ENCODE results near the gene LMF1.
A peak's percentile ranks its signal among the peaks of the same experiment; 100 is the strongest.

Gene LMF1

DNA sequence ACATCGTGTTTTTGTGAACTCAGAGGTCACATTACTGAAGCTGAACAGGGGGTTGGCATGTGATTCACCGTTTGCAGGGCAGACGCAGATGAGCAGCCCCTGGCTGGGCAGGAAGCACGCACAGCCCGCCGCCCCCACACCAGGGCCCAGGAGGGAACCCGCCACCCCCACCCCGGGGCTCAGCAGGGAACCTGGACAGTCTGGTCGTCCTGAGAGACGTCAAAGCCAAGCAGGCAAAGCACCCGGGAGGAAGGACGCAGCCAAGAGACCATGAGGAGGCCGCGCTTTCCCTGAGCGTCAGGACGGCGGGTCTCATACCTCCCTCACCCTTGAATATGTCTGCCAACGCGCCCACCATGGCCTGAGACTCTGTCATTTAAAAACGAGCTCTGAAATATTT lies 60.6 kb downstream of the LMF1 start:
- DNase-seq, result no peak

GRCh38 chr16:909281-910000 lies 61.3 kb downstream of the LMF1 start:
- DNase-seq, result no peak

- DNase-seq, result no peak
Measured at GRCh38 chr16:908526-909155, 62.1 kb downstream of the LMF1 start.

DNA sequence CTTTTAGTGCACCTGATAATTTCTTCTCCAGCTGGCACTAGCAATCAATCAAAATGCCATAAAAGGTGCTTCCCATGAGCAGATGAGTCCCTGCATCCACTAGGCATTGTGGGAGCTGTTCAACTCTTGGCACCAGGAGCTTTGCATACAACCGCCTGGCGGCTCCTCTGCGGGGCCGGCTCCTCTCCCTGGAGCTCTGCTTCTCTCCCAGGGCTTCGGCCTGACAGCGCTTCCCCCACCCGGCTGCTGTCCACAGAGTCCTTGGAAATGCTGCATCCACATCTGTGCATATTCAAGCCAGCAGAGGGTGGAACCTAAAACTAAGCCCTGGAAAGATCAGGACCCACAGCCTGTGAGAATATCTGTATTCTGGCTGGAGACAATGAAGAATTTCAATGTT lies 62.9 kb downstream of the LMF1 start:
- peak; percentile 28 for DNase-seq

DNA sequence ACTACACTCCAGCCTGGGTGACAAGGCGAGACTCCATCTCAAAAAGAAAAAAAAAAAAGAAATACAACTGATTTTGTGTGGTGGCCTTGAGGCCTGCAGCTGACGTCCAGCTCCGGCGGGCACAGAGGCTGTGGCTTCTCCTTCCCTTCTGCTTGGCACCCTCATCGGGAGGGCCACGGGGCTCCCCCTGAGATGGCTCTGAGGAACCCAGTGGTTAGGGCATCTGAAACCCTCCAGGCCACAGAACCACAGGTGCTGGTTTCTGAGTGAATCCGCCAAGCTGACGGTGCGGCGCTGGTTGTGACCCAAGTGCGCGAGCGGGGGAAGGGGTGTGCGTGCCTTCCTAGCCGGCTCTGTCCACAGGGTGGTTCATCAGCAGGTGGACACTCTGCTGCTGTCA lies 63.4 kb downstream of the LMF1 start:
- no peak for DNase-seq

- no peak for DNase-seq
Measured at GRCh38 chr16:906296-906695, 64.5 kb downstream of the LMF1 start.

DNA sequence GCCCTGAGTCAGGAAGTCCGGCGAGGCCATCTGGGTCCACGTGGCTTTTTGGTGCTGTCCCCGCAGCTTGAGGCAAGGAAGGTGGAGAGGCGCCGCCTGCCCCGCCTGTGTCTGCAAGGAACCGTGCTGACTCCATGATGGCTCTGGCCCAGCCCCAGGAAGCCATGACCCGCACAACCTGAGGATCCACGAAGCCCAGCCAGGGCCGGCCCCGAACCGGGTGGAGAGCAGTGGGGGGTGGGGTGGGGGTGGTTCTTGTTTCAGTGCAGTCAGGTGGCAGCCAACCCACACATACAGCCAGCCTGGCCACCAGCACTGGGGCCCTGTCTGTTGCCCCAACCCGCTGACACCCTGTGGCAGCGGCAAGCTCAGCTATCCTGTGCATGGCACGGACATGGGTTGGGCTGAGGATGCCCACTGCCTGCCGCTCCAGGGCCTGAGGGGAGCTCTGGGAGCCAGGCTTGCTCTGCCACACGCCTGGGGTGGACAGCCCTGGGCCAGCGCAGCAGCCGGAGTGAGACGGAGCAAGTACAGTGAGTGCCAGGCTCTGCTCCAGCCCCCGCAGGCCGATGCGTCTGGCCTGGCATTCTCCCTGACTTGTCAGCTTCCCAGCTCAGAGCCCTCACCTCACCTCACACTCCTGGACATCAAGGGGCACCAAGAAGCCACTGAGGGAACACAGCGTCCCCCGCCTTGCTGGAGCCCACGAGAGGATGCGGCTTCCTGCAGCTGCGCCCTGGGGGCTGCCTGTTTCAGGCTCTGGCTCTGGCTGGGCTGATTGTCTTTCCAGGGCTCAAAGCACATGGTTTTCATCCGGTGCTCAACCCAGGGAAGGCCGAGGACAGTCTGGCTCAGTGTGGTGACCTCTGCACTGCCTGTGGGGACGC lies 68.8 kb downstream of the LMF1 start:
- DNase-seq, result no peak

DNA sequence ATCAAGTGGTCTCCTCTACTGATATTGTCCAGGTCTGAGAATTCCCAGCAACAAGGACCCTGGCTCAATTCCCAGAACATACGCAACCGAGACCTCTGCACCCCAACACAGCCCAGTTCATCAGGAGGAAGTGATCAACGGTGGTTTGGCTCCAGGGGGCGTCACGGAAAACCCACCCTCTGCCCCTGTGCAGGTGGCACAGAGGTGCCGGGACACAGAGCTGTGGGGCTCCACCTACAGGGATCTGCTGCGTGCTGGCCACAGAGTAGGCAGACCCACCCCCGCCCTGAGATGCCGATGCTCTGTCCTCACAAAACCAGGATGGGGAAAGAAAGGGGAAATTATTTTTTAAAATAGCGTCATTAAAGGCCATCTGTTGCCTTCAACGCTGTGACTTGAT lies 69.6 kb downstream of the LMF1 start:
- no peak for DNase-seq

DNA sequence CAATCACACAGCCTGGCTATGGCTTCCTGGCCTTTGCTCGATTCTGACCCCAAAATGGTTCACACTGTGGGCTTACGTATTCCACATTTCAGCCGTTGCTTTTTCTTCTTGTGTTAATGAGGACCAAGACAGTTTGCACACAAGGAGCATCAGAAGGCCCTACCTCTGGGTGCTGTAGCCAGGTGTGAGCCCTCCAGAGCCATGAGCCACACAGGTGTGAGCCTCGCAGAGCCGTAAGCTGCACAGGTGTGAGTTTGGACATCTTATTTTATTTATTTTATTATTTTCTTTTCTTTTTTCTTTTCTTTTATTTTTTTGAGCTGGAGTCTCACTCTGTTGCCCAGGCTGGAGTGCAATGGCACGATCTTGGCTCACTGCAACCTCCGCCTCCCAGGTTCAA lies 70.6 kb downstream of the LMF1 start:
- no peak for DNase-seq

DNA sequence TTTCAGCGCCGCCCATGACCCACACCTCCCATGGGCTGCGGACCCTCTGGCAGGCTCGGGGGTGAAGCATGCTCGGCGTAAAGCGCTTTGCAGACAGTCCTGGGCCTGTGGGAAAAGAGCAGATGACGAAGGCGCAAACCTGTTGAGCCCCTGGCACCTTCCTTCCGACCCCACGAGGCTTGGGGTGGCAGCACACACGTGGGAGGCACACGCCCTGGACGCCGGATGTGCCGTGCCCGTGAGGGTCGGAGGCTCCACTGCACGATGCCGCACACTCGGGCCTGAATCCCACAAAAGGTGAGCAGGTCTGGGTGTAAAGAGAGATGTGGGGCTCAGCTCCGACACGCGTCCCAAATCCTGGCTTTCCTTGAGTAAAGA lies 71.1 kb downstream of the LMF1 start:
- no peak for DNase-seq

GRCh38 chr16:898761-899682 lies 71.8 kb downstream of the LMF1 start:
- DNase-seq, result no peak

- no peak for DNase-seq
Measured at GRCh38 chr16:898216-898615, 72.6 kb downstream of the LMF1 start.

- no peak for DNase-seq
Measured at GRCh38 chr16:897701-898100, 73.1 kb downstream of the LMF1 start.

GRCh38 chr16:897200-897543 lies 73.6 kb downstream of the LMF1 start:
- DNase-seq, result no peak

- DNase-seq, result no peak
Measured at GRCh38 chr16:896261-897199, 74.3 kb downstream of the LMF1 start.

DNA sequence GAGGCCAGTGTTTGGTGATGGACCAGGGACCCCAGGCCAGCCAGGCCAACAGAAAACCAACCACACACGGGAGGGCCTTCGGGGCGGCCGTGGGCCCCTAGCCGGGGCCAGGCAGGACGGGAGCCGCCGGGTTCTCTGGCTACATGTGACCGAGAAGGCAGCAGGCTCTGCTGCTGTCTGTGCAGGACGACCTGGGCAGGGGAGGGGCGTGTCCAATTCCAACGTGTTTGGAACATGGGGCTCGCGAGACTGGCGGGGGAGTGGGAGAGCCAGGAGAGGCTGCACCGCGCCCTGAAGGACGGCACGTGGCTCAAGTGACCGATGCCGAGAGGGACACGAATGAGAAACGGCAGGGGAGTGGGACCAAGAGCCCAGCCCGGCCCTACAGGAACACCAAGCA lies 75.4 kb downstream of the LMF1 start:
- DNase-seq, result no peak

DNA sequence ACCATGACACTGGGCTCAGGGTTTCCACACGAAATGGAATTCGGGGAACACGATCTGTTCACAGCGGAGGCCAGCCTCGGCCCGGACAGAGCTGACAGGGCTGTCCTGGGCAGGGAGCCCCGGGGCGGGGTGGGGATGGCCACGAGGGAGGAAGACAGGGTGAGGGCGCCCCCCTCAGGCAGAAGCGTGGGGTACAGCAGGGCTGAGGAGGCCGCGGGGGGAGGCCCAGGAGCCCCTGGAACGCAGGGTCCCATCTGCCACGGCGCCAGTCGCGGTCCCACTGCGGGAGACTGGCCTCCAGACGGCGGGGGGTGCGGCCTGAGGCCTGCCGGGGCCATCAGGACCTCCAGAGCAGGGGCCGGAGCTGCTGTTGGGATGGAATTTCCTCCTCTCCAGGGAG lies 75.9 kb downstream of the LMF1 start:
- DNase-seq, result no peak

DNA sequence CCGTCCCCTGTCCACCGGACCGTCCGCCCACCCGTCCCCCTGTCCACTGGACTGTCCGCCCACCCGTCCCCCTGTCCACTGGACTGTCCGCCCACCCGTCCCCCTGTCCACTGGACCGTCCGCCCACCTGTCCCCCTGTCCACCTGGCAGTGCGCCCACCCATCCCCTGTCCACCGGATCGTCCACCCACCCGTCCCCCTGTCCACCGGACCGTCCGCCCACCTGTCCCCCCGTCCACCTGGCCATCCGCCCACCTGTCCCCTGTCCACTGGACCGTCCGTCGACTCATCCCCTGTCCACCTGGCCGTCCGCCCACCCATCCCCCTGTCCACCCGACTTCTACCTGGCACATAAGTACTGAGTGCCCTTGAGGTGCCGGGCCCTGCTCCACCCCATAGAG lies 76.6 kb downstream of the LMF1 start:
- no peak for DNase-seq

- DNase-seq, result no peak
Measured at GRCh38 chr16:893360-893759, 77.4 kb downstream of the LMF1 start.

DNA sequence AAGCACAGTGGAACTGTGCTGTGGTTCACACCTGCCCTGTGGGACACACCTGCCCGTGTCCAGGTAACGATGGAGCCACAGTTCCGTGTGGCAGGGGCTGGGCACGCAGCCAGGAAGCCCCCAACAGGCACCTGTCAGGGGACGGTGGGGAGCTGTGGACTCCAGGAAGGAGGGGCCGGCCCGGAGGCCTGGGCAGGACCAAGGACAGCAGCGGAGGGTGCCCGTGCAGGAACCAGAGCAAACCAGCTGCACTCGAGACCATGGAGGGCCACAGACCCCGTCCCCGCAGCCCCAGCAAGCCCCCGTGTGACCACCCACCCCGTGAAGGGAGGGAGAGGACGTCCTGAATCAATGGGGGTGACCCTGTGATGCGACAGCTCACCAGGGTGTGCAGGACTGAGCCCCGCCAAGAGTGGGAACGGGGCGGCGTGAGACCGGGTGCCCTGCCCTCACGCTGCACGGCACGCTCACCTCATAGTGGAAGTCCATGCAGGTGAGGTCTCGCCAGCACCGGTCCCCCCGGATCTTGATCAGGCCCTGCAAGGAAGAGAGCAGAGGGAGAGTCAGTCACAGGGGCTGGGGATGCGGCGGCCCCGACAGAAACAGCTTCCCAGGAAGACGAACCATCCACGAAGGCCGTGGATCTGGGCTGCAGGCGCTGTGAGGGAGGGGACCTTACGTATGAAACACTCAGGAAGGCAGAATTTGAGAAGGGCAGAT lies 78.1 kb downstream of the LMF1 start:
- no peak for DNase-seq

- DNase-seq, result no peak
Measured at GRCh38 chr16:892006-892405, 78.8 kb downstream of the LMF1 start.
